Chondrocyte (in vitro differentiated cells): ENCODE measurements around the gene ZCCHC2. TPM values are rescaled to one million over a fixed set of nuclear protein-coding genes. Genes with fewer than 3 reads are reported as not detected.

Experiments used
- DNase-seq: peaks from one replicate; pipeline ENCODE4 v3.0.0; 2021; ENCODE audit warnings: mixed read lengths, low spot score
- H3K27ac Mint-ChIP-seq: one replicate; pipeline ENCODE4 v1.8.0; 2021; ENCODE audit warnings: mild to moderate bottlenecking, moderate library complexity, mixed read lengths; ENCODE audit not compliant: unreplicated experiment
- H3K27me3 Mint-ChIP-seq: 2 replicates; pipeline ENCODE4 v1.8.0; 2021; ENCODE audit warnings: low read depth, mixed read lengths
- H3K36me3 Mint-ChIP-seq: 2 replicates; pipeline ENCODE4 v1.8.0; 2021; ENCODE audit warnings: low read depth, mixed read lengths
- H3K4me1 Mint-ChIP-seq: 2 replicates; pipeline ENCODE4 v1.8.0; 2021; ENCODE audit warnings: low read depth, mild to moderate bottlenecking, mixed read lengths
- H3K4me3 Mint-ChIP-seq: one replicate; pipeline ENCODE4 v1.8.0; 2021; ENCODE audit warnings: mild to moderate bottlenecking, moderate library complexity, mixed read lengths; ENCODE audit not compliant: unreplicated experiment
- H3K9me3 Mint-ChIP-seq: 2 replicates; pipeline ENCODE4 v1.8.0; 2021; ENCODE audit warnings: low read depth, mixed read lengths
- CTCF ChIP-seq: fragments of 200-600 bp; sonication (generic); IDR thresholded peaks from 2 replicates; pipeline ENCODE4 v1.5.0; 2021; ENCODE audit warnings: antibody characterized with exemption, mild to moderate bottlenecking, moderate library complexity
- total RNA-seq: library from RNA; stranded (reverse); gene quantifications from 3 replicates; pipeline ENCODE4 v1.2.1, GENCODE V29; 2021

The ZCCHC2 gene
- total RNA-seq, 1 donor from 2014 or later: 12.6 TPM

- Mint-ChIP-seq H3K4me3 (no peak overlapping the region), H3K4me1 (peaks cover 5% of the 10 kb centered on the region), H3K27ac (no peak overlapping the region), H3K9me3 (no peaks in the 10 kb centered on the region), H3K27me3 (no peaks in the 10 kb centered on the region), H3K36me3 (peaks cover 46% of the 10 kb centered on the region)
- no peak for DNase-seq
- TF ChIP-seq CTCF: no peak
Observed at GRCh38 chr18:62556397-62556796, 33.6 kb downstream of the ZCCHC2 start.

- H3K9me3 Mint-ChIP-seq: no peaks in the 10 kb centered on the region
- H3K4me3 Mint-ChIP-seq: no peak overlapping the region
- DNase-seq: no peak
- no peaks in the 10 kb centered on the region for H3K27me3 Mint-ChIP-seq
- no peak overlapping the region for H3K27ac Mint-ChIP-seq
- peaks cover 50% of the 10 kb centered on the region for H3K36me3 Mint-ChIP-seq
- no peak for TF ChIP-seq CTCF
- peaks cover 5% of the 10 kb centered on the region for H3K4me1 Mint-ChIP-seq
Observed at GRCh38 chr18:62558015-62558663, 35.3 kb downstream of the ZCCHC2 start.

GRCh38 chr18:62564044-62564443 is 41.2 kb downstream of the ZCCHC2 start:
- H3K27me3 Mint-ChIP-seq: no peaks in the 10 kb centered on the region
- no peak overlapping the region for H3K4me3 Mint-ChIP-seq
- DNase-seq: no peak
- H3K27ac Mint-ChIP-seq: no peak overlapping the region
- H3K4me1 Mint-ChIP-seq: no peaks in the 10 kb centered on the region
- H3K9me3 Mint-ChIP-seq: no peaks in the 10 kb centered on the region
- no peak for TF ChIP-seq CTCF
- peaks cover 39% of the 10 kb centered on the region for H3K36me3 Mint-ChIP-seq

GRCh38 chr18:62566199-62566598 is 43.4 kb downstream of the ZCCHC2 start:
- peak; percentile 59 for TF ChIP-seq CTCF
- Mint-ChIP-seq H3K36me3 (peaks cover 38% of the 10 kb centered on the region), H3K9me3 (peaks cover 6% of the 10 kb centered on the region), H3K27me3 (no peaks in the 10 kb centered on the region), H3K4me1 (no peaks in the 10 kb centered on the region), H3K4me3 (no peak overlapping the region), H3K27ac (no peak overlapping the region)
- DNase-seq: no peak

- H3K27ac Mint-ChIP-seq: no peak overlapping the region
- no peak for TF ChIP-seq CTCF
- DNase-seq: no peak
- H3K4me3 Mint-ChIP-seq: no peak overlapping the region
- H3K27me3 Mint-ChIP-seq: no peaks in the 10 kb centered on the region
- H3K9me3 Mint-ChIP-seq: peaks cover 6% of the 10 kb centered on the region
- H3K4me1 Mint-ChIP-seq: no peaks in the 10 kb centered on the region
- H3K36me3 Mint-ChIP-seq: peaks cover 33% of the 10 kb centered on the region
Observed at GRCh38 chr18:62566818-62567217, 44.0 kb downstream of the ZCCHC2 start.
